ENCODE results near the gene FHOD3.

GRCh38 chr18:36817039-36817438 lies 519.5 kb downstream of the FHOD3 start:
- TF ChIP-seq CTCF (conservative IDR thresholded peaks at IDR 0.05; ENCODE audit: low read length) (no peak), EZH2phosphoT487 (IDR thresholded peaks at IDR 0.05; ENCODE audit: borderline replicate concordance) (no peak)
